GM12873 (cell line): ENCODE measurements around the gene HS3ST2.

Experiments used
- TF ChIP-seq, protein P1 (sequence below): IDR thresholded peaks from 2 replicates; pipeline ENCODE4 v1.5.1; 2012; ENCODE audit warnings: low read depth, mild to moderate bottlenecking, moderate library complexity, low read length, control low read depth; ENCODE audit not compliant: insufficient read depth; ENCODE audit errors: missing control alignments

The HS3ST2 gene

GRCh38 chr16:22923491-22923890, 109.5 kb downstream of the HS3ST2 start:
- TF ChIP-seq, protein P1, sequence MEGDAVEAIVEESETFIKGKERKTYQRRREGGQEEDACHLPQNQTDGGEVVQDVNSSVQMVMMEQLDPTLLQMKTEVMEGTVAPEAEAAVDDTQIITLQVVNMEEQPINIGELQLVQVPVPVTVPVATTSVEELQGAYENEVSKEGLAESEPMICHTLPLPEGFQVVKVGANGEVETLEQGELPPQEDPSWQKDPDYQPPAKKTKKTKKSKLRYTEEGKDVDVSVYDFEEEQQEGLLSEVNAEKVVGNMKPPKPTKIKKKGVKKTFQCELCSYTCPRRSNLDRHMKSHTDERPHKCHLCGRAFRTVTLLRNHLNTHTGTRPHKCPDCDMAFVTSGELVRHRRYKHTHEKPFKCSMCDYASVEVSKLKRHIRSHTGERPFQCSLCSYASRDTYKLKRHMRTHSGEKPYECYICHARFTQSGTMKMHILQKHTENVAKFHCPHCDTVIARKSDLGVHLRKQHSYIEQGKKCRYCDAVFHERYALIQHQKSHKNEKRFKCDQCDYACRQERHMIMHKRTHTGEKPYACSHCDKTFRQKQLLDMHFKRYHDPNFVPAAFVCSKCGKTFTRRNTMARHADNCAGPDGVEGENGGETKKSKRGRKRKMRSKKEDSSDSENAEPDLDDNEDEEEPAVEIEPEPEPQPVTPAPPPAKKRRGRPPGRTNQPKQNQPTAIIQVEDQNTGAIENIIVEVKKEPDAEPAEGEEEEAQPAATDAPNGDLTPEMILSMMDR, result no peak

- TF ChIP-seq, protein P1, result no peak
Measured at GRCh38 chr16:22924492-22924891, 110.5 kb downstream of the HS3ST2 start.

DNA sequence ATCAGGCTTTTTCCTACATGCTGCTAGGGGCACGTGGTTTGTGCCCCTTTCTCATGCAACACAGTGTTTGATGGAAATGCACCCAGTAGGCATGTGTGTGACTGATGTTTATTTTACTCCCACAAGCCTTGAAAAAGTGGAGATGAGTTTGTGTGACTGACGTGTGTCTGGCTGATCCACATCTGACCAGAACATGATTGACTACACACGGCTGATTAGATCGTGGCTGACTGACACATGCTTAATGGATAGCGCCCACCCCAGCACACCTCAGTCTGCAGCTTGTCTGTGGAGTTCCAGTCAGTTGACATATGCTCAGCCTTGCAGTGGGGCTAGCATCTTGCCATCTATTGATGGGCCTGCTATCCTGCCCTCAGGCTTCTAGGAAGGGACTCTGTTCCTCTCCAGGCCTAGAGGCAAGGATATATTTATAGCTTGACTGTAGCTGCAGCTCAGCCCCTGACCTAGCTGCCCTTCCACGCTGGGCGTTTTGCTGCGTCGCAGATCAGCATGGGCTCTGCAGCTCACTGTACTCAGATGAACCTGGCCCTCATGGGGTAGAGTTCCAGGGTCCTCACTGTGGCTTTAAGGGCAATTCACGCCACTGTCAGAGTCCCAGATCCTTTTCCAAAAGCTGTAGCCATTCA, 112.3 kb downstream of the HS3ST2 start:
- TF ChIP-seq, protein P1, result no peak

DNA sequence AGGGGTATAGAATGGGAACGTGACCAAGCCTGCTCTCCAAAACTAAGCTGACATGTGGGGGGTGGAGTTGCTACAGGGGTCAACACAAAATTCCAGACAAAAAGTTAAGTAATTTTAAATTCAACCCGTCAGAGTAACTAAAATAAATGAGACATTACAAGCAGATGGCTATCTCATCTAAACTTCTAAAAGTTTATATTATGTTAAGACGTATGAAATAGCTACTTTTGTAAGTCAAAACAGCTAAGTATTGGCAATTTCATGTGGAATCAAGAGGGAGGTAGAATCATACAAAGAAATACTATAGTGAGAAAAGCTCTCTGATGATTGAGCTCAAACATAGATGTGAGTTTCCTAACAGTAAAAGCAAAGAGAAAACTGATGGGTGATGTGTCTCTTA, 113.3 kb downstream of the HS3ST2 start:
- TF ChIP-seq, protein P1, result no peak

DNA sequence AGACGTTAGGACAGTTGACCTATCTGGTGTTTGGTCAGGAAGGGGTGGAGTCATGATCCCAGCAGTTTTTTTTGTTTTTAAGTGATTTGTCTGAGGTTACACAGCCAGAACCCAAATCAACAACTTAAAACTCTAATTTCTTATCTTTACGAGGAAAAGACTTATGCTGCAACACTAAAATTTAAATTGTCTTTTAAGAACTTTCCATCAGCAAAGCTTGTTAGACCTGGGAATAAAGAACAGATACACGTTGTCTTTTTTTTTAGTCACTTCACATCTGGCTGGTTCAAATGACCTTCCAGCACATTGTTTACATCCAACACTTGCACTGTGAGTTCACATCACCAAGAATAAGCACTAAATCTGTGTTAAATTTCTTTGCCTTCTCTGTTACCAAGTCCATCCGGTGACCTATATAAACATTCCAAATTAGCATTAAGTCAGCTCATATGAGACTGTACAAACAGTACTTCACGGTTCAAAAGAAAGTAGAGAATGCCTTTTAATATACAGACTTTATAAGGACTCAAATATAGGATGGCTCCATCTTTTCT, 115.0 kb downstream of the HS3ST2 start:
- TF ChIP-seq, protein P1, result no peak

GRCh38 chr16:22929461-22929860, 115.5 kb downstream of the HS3ST2 start:
- TF ChIP-seq, protein P1, result no peak

DNA sequence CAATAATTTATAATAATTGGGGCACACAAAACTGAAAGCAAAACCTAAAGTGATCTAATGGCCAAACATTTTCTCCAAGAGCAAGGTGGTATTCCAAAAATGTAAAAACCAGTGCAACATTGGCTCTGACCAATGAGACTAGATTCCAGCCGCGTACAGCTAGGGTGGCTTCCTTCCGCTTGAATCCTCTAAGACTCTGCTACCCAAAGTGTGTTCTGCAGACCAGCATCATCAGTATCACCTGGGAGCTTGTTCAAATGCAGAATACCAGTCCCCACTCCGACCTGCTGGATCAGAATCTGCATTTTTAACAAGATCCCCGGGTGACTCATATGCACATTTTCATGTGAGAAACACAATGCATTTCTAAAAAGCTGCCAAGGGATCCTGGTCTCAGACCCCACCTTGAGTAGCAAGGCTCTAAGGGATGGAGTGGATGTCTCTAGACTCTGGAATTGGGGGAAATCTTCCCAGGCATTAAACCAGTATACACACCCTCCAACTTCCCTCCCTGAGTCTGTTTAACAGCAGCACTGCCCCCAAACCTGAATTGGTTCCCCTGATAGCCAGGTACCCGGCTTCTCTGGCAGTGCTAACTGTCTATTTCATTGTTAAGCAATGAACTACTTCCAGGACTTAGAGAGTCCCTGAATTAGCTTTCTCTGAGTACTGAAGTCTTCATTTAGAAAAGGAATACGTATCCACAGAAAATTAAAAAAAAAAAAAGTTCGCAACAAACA, 118.2 kb downstream of the HS3ST2 start:
- TF ChIP-seq, protein P1, result no peak
